HFFc6 (cell line): ENCODE results near the gene USP25. TPM values are rescaled to one million over a fixed set of nuclear protein-coding genes. Genes with fewer than 3 reads are reported as not detected.
A peak's percentile ranks its signal among the peaks of the same experiment; 100 is the strongest.

Experiments used
- DNase-seq: peaks from one replicate; pipeline ENCODE4 v3.0.0-alpha.2; 2018
- H3K27ac Mint-ChIP-seq: 2 replicates; pipeline ENCODE4 v1.8.0; 2020; ENCODE audit warnings: mild to moderate bottlenecking, mixed read lengths
- H3K27me3 Mint-ChIP-seq: 2 replicates; pipeline ENCODE4 v1.8.0; 2021; ENCODE audit warnings: mild to moderate bottlenecking, moderate library complexity, mixed read lengths; ENCODE audit not compliant: insufficient read depth
- H3K36me3 Mint-ChIP-seq: 2 replicates; pipeline ENCODE4 v1.8.0; 2021; ENCODE audit warnings: low read depth, mixed read lengths
- H3K4me1 Mint-ChIP-seq: 2 replicates; pipeline ENCODE4 v1.8.0; 2020; ENCODE audit warnings: low read depth, mixed read lengths
- H3K4me3 Mint-ChIP-seq: 2 replicates; pipeline ENCODE4 v1.8.0; 2020; ENCODE audit warnings: mild to moderate bottlenecking, moderate library complexity, mixed read lengths
- H3K9me3 Mint-ChIP-seq: 2 replicates; pipeline ENCODE4 v1.8.0; 2020; ENCODE audit warnings: mild to moderate bottlenecking, mixed read lengths
- CTCF ChIP-seq: fragments of 200-600 bp; sonication (generic); IDR thresholded peaks from 2 replicates; pipeline ENCODE4 v1.5.0; 2021; ENCODE audit warnings: antibody characterized with exemption, mild to moderate bottlenecking
- total RNA-seq, 6 experiments: library from RNA; stranded (reverse); fragmentation: NEBNext Ultra II Directional; extraction: Animal tissue kit (Norgen Biotek cat#: 25700); gene quantifications; 2 replicates in 1 of 6; 3 replicates in 5 of 6; pipeline ENCODE4 v1.2.3, GENCODE V29; 2021

USP25 gene
- total RNA-seq, 6 experiments from 2014 or later = 13.8 to 18.3 (median 16.6) TPM

DNA sequence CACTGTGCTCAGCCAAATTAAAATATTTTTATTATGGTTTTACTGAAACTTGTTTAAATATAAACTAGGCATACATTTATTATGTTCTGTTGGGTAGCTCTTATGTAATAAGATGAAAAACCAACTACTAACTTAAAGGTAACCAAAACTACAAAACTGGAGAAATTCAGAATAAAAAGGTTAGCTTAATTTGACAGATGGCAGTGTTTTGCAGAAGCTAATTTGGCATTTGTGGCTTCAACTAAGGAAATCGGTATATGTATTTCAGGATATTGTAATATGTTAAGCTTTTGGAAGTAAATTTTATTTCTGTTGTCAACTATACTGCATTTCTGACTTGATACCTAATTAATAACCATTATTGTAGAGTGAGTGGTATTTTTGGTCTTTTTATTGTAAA, 18.8 kb downstream of the USP25 start:
- H3K27ac Mint-ChIP-seq = no peak overlapping the region
- no peaks in the 10 kb centered on the region for H3K9me3 Mint-ChIP-seq
- no peak for TF ChIP-seq CTCF
- H3K27me3 Mint-ChIP-seq = no peaks in the 10 kb centered on the region; the same call in 1 of the 2 replicates
- peaks cover 4% of the 10 kb centered on the region; the same call in 1 of the 2 replicates for H3K36me3 Mint-ChIP-seq
- no peak overlapping the region for H3K4me3 Mint-ChIP-seq
- peaks cover 28% of the 10 kb centered on the region for H3K4me1 Mint-ChIP-seq
- DNase-seq = no peak

DNA sequence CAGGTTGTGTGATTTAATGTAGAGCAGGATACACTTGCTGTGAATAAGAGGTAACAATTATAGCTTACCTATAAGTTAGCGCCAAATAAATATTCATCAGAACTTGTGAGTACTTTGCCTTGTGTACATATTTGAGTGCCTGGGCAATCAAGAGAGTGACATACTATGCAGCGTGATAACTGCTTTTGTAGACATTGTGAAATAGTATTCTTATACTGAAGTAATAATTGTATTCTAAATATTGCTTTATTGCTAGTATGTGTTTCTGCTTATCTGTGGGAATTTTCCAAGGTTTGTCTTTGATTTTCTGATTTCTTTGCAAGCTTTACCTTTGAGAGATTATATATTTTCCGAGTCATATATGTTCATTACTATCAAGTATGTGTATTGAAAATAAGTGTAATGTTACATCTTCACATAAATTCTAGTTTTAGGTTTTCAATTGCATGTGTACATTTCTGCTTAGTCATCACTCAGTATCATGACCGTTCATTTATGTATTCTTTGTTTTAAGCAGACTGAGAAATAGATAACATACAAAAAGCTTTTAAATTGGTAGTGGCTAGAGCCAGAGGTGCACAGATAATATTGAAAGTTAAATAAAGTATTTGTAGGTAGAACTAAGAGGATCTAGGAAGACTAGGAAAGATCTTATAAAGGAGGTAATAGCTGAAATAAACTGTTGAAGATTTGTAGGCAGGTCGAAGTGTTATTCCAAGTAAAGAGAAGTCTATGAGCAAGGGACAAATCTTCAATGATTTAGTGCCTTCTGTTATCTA, 19.5 kb downstream of the USP25 start:
- H3K27ac Mint-ChIP-seq = peak overlapping the region; percentile 25; the same call in 1 of the 2 replicates

DNA sequence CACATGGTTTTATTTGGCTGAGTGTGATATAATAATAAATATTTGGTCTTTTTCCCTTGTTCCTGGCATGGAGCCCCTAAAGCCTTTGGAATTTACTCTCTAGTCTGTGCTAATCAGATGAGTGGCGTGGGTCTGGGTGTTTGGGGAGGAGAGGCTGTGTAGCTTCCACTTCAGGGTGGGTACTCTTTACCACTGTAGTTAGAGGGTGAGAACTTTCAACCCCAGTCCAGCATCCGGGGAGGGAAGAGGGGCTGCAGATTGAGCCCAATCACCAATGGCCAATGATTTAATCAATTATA, 20.0 kb downstream of the USP25 start:
- TF ChIP-seq CTCF = no peak
- Mint-ChIP-seq H3K36me3 (peaks cover 7% of the 10 kb centered on the region; the same call in 1 of the 2 replicates), H3K27ac (peak overlapping the region; percentile 8; the same call in 1 of the 2 replicates), H3K27me3 (no peaks in the 10 kb centered on the region; the same call in 1 of the 2 replicates), H3K9me3 (peaks cover 3% of the 10 kb centered on the region; the same call in 1 of the 2 replicates), H3K4me1 (peaks cover 40% of the 10 kb centered on the region), H3K4me3 (no peak overlapping the region)
- DNase-seq = no peak

More for the DNA sequence above, 19.5 kb downstream of the USP25 start:
- no peaks in the 10 kb centered on the region for H3K9me3 Mint-ChIP-seq
- H3K4me3 Mint-ChIP-seq = no peak overlapping the region
- no peaks in the 10 kb centered on the region; the same call in 1 of the 2 replicates for H3K27me3 Mint-ChIP-seq
- no peak for TF ChIP-seq CTCF
- DNase-seq = no peak
- peaks cover 35% of the 10 kb centered on the region for H3K4me1 Mint-ChIP-seq
- H3K36me3 Mint-ChIP-seq = peaks cover 4% of the 10 kb centered on the region; the same call in 1 of the 2 replicates

DNA sequence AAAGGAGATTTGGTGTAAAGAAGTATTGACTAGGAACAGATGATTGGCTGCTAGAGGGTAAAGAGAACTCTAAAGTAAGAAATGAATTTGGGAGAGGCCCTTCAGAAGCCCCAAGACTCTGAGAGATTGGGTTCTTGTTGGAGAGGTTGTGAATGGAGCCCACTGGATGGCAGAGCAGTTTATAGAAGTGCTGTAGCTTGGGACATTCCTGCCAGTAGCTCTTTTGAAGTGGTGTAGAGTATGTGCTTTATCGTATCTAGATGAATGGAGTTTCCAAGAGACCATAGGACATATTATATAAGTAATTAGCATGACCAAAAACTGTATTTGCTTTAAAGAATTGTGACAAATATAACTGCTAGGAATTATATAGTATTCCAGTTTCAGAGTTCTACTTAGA, 21.3 kb downstream of the USP25 start:
- Mint-ChIP-seq H3K9me3 (peaks cover 11% of the 10 kb centered on the region; the same call in 1 of the 2 replicates), H3K36me3 (peaks cover 12% of the 10 kb centered on the region), H3K4me1 (peaks cover 44% of the 10 kb centered on the region), H3K27ac (no peak overlapping the region), H3K4me3 (no peak overlapping the region), H3K27me3 (no peaks in the 10 kb centered on the region; the same call in 1 of the 2 replicates)
- no peak for DNase-seq
- no peak for TF ChIP-seq CTCF

GRCh38 chr21:15751546-15751945, 21.8 kb downstream of the USP25 start:
- no peaks in the 10 kb centered on the region; the same call in 1 of the 2 replicates for H3K27me3 Mint-ChIP-seq
- no peak for DNase-seq
- H3K9me3 Mint-ChIP-seq = peaks cover 11% of the 10 kb centered on the region; the same call in 1 of the 2 replicates
- H3K27ac Mint-ChIP-seq = no peak overlapping the region
- H3K4me3 Mint-ChIP-seq = no peak overlapping the region
- no peak for TF ChIP-seq CTCF
- H3K36me3 Mint-ChIP-seq = peaks cover 12% of the 10 kb centered on the region
- H3K4me1 Mint-ChIP-seq = peaks cover 44% of the 10 kb centered on the region
